ENCODE data around the gene HCST.

HCST gene

GRCh38 chr19:35936738-35937268 lies 34.5 kb downstream of the HCST start:
- no peak for DNase-seq (ENCODE audit: low read depth in 2 of 2, low spot score in 1 of 2)

- DNase-seq (ENCODE audit: low read depth in 2 of 2, low spot score in 1 of 2): no peak
Measured at GRCh38 chr19:35937345-35938281, 35.3 kb downstream of the HCST start.

GRCh38 chr19:35938282-35939224 lies 36.2 kb downstream of the HCST start:
- DNase-seq (ENCODE audit: low read depth in 2 of 2, low spot score in 1 of 2): no peak

GRCh38 chr19:35939307-35940077 lies 37.2 kb downstream of the HCST start:
- DNase-seq (ENCODE audit: low read depth in 2 of 2, low spot score in 1 of 2): no peak

- DNase-seq (ENCODE audit: low read depth in 2 of 2, low spot score in 1 of 2): no peak
Measured at GRCh38 chr19:35940078-35940775, 37.9 kb downstream of the HCST start.

GRCh38 chr19:35940839-35941238 lies 38.5 kb downstream of the HCST start:
- DNase-seq (ENCODE audit: low read depth in 2 of 2, low spot score in 1 of 2): no peak

GRCh38 chr19:35942235-35942634 lies 39.9 kb downstream of the HCST start:
- DNase-seq (ENCODE audit: low read depth in 2 of 2, low spot score in 1 of 2): no peak

- no peak for DNase-seq (ENCODE audit: low read depth in 2 of 2, low spot score in 1 of 2)
Measured at GRCh38 chr19:35943321-35944301, 41.3 kb downstream of the HCST start.

GRCh38 chr19:35944556-35944955 lies 42.2 kb downstream of the HCST start:
- no peak for DNase-seq (ENCODE audit: low read depth in 2 of 2, low spot score in 1 of 2)

- no peak for DNase-seq (ENCODE audit: low read depth in 2 of 2, low spot score in 1 of 2)
Measured at GRCh38 chr19:35945121-35945790, 42.9 kb downstream of the HCST start.

- DNase-seq (ENCODE audit: low read depth in 2 of 2, low spot score in 1 of 2): no peak
Measured at GRCh38 chr19:35946203-35946602, 43.9 kb downstream of the HCST start.

- no peak for DNase-seq (ENCODE audit: low read depth in 2 of 2, low spot score in 1 of 2)
Measured at GRCh38 chr19:35949131-35949530, 46.8 kb downstream of the HCST start.

All from stimulated activated CD8-positive, alpha-beta memory T cell treated with anti-CD3 and anti-CD28 coated beads, Interleukin-4, amount 100 ng/mL, for 1 hour (primary cell).